Spinal cord (tissue), 10 donors: ENCODE measurements around the gene MPZL3. TPM values are rescaled to one million over a fixed set of nuclear protein-coding genes. Genes with fewer than 3 reads are reported as not detected.

Experiments
- DNase-seq, 6 donors: peaks; one replicate each; pipeline versions ENCODE4 v3.0.0 to v3.0.0-alpha.2; 2013 to 2015; ENCODE audit warnings: low spot score in 6 of 6, low read depth in 4 of 6
- H3K27ac ChIP-seq: one replicate; pipeline ENCODE4 v1.5.1; 2013; ENCODE audit warnings: low read depth, low read length, control low read depth
- H3K27me3 ChIP-seq: one replicate; pipeline ENCODE4 v1.6.1; 2013; ENCODE audit warnings: low read length; ENCODE audit not compliant: control insufficient read depth, insufficient read depth
- H3K36me3 ChIP-seq: one replicate; pipeline ENCODE4 v1.6.1; 2013; ENCODE audit warnings: low read length; ENCODE audit not compliant: control insufficient read depth, insufficient read depth
- H3K4me1 ChIP-seq: one replicate; pipeline ENCODE4 v1.6.1; 2013; ENCODE audit warnings: low read length; ENCODE audit not compliant: control insufficient read depth, insufficient read depth
- H3K4me3 ChIP-seq: one replicate; pipeline ENCODE4 v1.5.1; 2013; ENCODE audit warnings: low read depth, low read length, control low read depth
- H3K9me3 ChIP-seq: one replicate; pipeline ENCODE4 v1.6.1; 2013; ENCODE audit warnings: low read length; ENCODE audit not compliant: control insufficient read depth, insufficient read depth
- WGBS: methylation state at CpG from one replicate; pipeline ENCODE4 v1.1.5; 2013; ENCODE audit warnings: missing lambda C conversion rate; ENCODE audit not compliant: insufficient coverage; 5-methylcytosine and 5-hydroxymethylcytosine counted together
- polyA plus RNA-seq, 2 donors: library from polyadenylated mRNA; unstranded; fragments of 120-200 nt; gene quantifications; one replicate each; pipeline ENCODE4 v1.2.1, GENCODE V29; 2013; ENCODE audit not compliant: insufficient read length in 2 of 2
- total RNA-seq, 2 donors: library from RNA; depleted of rRNA in 1 of 2; stranded (reverse); fragments of 120-200 nt in 1 of 2; fragments of >200 nt in 1 of 2; gene quantifications; one replicate each; pipeline versions ENCODE4 v1.2.3 to v1.2.4, GENCODE V29; 2013 to 2014
- donor health status: healthy.

Gene MPZL3
- total and polyA plus RNA-seq, 4 donors, result 1.4 to 5.8 (median 2.9) TPM

DNA sequence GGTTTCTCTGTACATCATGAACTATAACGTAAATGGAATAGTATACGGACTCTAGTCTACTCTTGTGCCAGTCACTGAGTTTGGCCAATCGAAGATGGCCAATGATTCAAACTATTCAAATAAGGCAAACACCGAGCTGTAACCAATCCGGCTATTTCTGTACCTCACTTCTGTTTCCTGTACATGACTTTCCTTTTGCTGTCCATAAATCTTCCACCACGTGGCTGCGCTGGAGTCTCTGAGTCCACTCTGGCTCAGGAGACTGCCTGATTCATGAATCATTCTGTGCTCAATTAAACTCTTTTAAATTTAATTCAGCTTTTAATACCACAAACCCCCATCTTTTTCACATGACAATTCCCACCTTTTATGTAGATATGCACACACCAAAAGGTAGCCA is 25.9 kb downstream of the MPZL3 start:
- WGBS, result 75% methylated on average over 7 of the region's 7 CpGs
- no peak overlapping the region for H3K27ac ChIP-seq
- DNase-seq, result no peak

DNA sequence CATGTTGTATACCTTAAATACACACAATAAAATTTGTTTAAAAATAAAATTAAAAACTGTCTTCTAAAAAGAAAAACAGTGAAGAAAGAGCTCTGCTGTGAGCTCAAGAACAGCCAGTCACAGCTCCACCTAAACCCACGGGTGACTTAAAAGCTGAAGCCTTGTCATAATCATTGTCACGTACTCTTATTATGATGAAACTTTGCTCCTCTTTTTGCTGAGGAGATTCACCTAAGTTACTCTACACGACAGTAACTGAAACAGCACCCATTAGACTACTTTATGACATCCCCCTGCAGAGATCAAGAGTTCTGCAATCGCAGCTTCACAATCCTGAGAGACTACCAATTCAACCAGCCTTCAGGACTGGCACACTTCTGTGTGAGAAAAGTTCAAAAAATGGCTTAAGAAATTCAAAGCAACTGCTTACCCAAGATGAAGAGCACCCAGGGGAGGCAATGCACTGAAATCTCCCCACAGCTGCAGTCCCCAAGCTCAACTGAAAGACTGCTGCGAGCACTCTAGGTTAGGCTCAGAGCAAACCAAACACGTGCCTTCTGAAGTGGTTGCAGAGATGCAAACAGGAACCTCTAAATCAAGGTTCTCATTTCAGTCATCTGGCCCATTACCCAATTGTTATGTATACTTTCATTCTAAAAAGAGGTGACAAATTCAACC is 27.5 kb downstream of the MPZL3 start, which contains the start of gene JAML:
Gene JAML, minus strand, starts transcription at position 501 of the 678 bp plus-strand sequence. CDS start 10,145 bp downstream, outside the sequence.
- Histone ChIP-seq H3K36me3 (no peaks in the 10 kb centered on the region), H3K9me3 (no peaks in the 10 kb centered on the region), H3K4me1 (no peaks in the 10 kb centered on the region), H3K27ac (no peak within 1 kb of the TSS), H3K4me3 (no peak within 1 kb of the TSS), H3K27me3 (peaks cover 13% of the 10 kb centered on the region)
- 51% methylated on average over 5 of the region's 6 CpGs for WGBS
- DNase-seq, result no peak

More for the DNA sequence above, 25.9 kb downstream of the MPZL3 start:
- Histone ChIP-seq H3K4me3 (no peak overlapping the region), H3K27me3 (peaks cover 7% of the 10 kb centered on the region), H3K9me3 (no peaks in the 10 kb centered on the region), H3K36me3 (no peaks in the 10 kb centered on the region), H3K4me1 (no peaks in the 10 kb centered on the region)

DNA sequence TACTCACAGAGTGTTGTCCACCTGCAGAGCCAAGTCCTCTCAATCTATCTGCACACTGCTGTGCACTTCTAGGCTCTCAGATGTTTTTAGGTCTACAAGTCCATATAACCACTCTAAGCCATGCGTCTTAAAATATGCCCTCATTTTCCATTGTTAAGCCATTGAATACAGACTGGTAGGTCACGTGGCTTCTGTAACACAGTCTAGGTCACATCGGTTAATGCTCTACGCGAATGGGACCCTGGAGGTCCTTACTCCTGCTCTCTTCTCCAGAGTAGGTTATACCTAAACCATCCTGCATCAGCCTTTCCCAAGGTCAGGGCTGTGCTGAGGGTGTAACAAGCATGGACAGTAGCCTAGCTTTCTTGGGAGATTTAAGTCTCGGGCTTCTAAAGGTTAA is 28.2 kb downstream of the MPZL3 start:
- Histone ChIP-seq H3K27me3 (peaks cover 16% of the 10 kb centered on the region), H3K27ac (no peak overlapping the region), H3K4me3 (no peak overlapping the region), H3K4me1 (no peaks in the 10 kb centered on the region), H3K36me3 (no peaks in the 10 kb centered on the region), H3K9me3 (no peaks in the 10 kb centered on the region)
- 89% methylated on average over 3 of the region's 6 CpGs for WGBS
- no peak for DNase-seq

DNA sequence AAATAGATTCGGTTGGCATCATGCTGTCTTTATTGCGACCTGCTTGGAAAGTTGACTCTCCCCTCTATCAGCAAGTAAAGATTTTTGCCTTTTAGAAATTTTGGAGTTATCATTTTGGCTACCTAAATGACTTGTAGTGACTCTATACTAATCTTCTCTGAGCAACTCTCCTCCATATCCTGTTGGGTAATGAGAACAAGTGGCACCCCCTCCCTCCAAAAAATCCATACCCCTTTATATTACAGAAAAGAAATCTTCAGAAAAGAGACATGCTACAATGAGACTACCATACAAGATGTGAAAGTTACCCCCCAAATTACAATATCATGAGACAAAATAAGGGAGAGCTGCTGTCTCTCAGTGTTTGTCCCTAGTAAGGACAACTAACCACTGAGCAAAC is 28.6 kb downstream of the MPZL3 start:
- no peak for DNase-seq
- Histone ChIP-seq H3K4me3 (no peak overlapping the region), H3K9me3 (no peaks in the 10 kb centered on the region), H3K27ac (no peak overlapping the region), H3K4me1 (no peaks in the 10 kb centered on the region), H3K27me3 (peaks cover 16% of the 10 kb centered on the region), H3K36me3 (no peaks in the 10 kb centered on the region)
- WGBS, result no CpG with 5 or more reads among the region's 2 CpGs

DNA sequence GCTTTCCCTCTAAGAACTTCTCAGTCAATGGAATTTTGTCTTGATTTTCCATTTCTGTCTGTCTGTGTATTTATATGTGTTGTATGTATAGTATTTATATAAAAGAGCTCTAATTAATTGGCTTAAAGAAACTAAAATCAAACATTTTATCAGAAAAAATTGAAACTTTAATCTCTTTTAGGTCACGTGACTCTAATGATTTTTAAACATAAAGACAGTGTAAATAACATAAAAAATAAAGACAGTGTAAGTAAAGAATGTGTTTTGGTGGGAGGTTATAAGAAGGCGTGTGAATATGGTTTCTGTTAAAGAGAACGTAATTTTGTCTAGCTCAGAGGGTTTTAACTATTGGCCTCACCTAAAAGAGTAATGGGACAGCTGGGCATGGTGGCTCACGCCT is 29.7 kb downstream of the MPZL3 start:
- 79% methylated on average over 2 of the region's 4 CpGs for WGBS
- Histone ChIP-seq H3K4me3 (no peak overlapping the region), H3K9me3 (no peaks in the 10 kb centered on the region), H3K27ac (no peak overlapping the region), H3K36me3 (no peaks in the 10 kb centered on the region), H3K4me1 (no peaks in the 10 kb centered on the region), H3K27me3 (peaks cover 16% of the 10 kb centered on the region)
- DNase-seq, result no peak

DNA sequence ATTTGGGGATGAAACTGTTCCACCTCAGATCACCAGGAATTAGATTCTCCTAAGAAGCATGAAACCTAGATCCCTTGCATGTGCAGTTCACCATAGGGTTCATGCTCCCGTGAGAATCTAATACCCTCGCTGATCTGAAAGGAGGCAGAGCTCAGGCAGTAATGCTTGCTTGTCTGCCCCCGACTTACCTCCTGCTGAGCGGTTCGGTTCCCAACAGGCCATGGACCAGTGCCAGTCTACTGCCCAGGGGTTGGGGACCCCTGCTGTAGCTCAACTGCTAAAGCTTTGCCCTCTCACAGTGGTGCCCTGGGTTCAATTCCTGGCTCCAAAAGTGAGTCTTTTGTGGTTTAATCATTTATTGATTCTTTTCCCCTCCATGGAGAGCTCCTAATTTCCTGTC is 30.7 kb downstream of the MPZL3 start:
- DNase-seq, result no peak
- WGBS, result 57% methylated on average over 5 of the region's 5 CpGs
- H3K27ac ChIP-seq, result no peak overlapping the region
- H3K9me3 ChIP-seq, result no peaks in the 10 kb centered on the region
- H3K4me3 ChIP-seq, result no peak overlapping the region
- H3K4me1 ChIP-seq, result no peaks in the 10 kb centered on the region
- peaks cover 13% of the 10 kb centered on the region for H3K27me3 ChIP-seq
- H3K36me3 ChIP-seq, result no peaks in the 10 kb centered on the region

DNA sequence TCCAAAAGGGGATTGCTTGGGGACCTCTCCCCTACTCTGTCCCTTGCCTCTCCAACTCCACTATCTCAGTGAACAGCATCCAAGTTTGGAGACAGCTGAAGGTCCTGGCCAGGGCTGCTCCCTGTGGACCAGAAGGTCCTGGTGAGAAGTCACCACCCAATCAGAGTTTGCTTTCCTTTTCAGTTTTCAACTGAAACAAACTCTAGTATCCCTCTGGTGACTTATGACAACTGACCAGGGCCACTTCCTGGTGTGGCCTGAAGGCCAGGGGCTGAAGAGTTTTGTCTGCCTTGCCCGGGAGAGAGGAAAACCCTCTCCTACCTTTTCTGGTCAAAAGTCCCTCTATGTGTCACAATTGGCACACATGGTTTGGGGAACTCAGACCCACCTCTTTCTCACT is 32.4 kb downstream of the MPZL3 start:
- H3K27ac ChIP-seq, result no peak overlapping the region
- WGBS, result 86% methylated on average over 1 of the region's 1 CpG
- H3K4me3 ChIP-seq, result no peak overlapping the region
- H3K4me1 ChIP-seq, result no peaks in the 10 kb centered on the region
- peaks cover 10% of the 10 kb centered on the region for H3K27me3 ChIP-seq
- DNase-seq, result no peak
- H3K36me3 ChIP-seq, result no peaks in the 10 kb centered on the region
- no peaks in the 10 kb centered on the region for H3K9me3 ChIP-seq

DNA sequence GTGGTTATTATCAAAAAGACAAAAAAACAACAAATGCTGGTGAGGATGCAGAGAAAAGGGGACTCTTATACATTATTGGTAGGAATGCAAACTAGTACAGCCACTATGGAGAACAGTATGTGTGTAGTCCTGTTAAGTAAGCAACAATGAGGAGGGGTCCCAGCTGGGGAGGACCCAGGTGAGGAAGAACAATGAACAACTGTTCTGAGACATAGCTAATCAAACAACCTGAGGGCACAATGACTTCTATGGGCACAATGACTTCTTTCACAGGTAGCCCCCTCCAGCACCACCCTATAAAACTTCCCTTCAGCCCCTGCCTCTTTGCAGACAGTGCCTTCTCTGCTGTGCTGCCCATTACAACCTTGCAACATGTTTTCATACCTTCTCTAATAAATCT is 32.9 kb downstream of the MPZL3 start:
- Histone ChIP-seq H3K9me3 (no peaks in the 10 kb centered on the region), H3K36me3 (no peaks in the 10 kb centered on the region), H3K4me3 (no peak overlapping the region), H3K4me1 (no peaks in the 10 kb centered on the region), H3K27ac (no peak overlapping the region), H3K27me3 (peaks cover 15% of the 10 kb centered on the region)
- DNase-seq, result no peak

DNA sequence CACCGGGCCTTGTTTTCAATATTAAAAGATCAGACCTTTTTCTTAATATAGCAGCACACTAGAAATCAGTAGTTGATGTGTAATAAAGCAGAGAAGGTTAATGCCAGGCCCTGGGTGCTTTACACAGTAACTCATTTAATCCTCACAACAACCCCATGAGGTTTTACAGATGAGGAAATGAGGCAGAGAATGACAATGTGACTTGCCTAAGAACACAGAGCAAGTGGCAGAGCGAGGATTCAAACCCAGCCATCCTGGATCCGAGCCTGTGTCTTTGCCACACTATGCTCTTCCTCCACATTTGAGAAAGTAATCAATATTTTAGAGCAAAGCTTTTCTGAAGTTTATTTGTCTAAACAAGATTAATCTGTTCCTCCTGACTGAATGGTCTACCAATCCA is 34.6 kb downstream of the MPZL3 start:
- Histone ChIP-seq H3K4me1 (no peaks in the 10 kb centered on the region), H3K27me3 (peaks cover 16% of the 10 kb centered on the region), H3K27ac (no peak overlapping the region), H3K4me3 (no peak overlapping the region), H3K36me3 (no peaks in the 10 kb centered on the region), H3K9me3 (no peaks in the 10 kb centered on the region)
- WGBS, result no CpG with 5 or more reads among the region's 3 CpGs
- no peak for DNase-seq

DNA sequence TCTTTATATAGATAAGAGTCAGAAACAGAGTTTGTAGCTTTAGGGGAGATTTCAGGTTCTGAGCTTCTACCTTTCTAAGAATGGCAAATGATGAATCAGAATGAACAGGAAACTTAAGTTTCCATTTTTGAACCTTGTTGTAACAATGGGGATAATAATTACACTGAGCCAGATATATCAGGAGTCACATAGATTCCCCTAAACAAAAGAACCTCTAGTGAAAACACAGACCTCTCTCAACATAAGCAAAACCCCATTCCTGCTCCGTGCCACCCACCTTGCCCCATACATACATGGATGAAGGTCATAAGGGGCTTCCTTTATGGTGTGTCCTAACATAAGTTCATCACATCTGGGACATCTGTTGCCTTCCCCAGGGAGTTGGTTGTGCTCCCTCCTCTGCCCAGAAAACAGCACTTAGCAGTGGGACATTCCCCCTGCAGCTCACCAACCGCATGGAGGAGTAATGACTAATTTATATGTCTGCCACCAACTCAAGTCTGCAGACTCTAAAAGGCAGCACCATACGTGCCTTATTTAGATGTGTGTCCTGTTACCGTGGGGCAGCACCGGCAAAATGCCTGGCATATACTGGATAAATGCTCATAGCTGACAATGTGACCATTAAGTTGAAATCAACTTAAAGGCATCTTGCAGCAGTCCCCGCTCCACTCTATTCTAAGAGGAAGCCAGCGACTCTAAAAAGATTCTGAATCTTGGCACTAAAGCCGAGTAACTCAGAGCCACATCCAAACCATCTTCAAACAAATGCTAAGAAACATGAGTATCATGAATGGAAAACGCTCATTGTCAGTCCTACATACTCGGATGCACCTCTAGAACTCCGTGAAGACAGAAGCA is 35.3 kb downstream of the MPZL3 start:
- WGBS, result 64% methylated on average over 10 of the region's 11 CpGs
- Histone ChIP-seq H3K36me3 (no peaks in the 10 kb centered on the region), H3K4me1 (no peaks in the 10 kb centered on the region), H3K27ac (no peak overlapping the region), H3K27me3 (peaks cover 23% of the 10 kb centered on the region), H3K9me3 (no peaks in the 10 kb centered on the region), H3K4me3 (no peak overlapping the region)
- no peak for DNase-seq
